Activated CD8-positive, alpha-beta T cell treated with anti-CD3 and anti-CD28 coated beads, Interleukin-2, amount 10 ng/mL, durations not matched to agents 7 days and 5 days (primary cell): Measurements from ENCODE around the gene SCLY. TPM values are rescaled to one million over a fixed set of nuclear protein-coding genes. Genes with fewer than 3 reads are reported as not detected.

Experiments
- ATAC-seq: fragments of 150-1000 bp; cut with Tn5 transposase; one replicate; pipeline ENCODE4 v1.10.0; 2021; ENCODE audit warnings: moderate library complexity
- CTCF ChIA-PET: fragments of 350-600 bp; sonication (Branson Sonifier 250); formaldehyde crosslinking; loops from one replicate; lab custom pipeline; 2021; ENCODE audit warnings: antibody characterized with exemption; lab: Charles Lee
- POLR2A ChIA-PET: fragments of 350-600 bp; sonication (Branson Sonifier 250); formaldehyde crosslinking; loops from one replicate; lab custom pipeline; 2021; ENCODE audit warnings: antibody characterized with exemption; lab: Charles Lee
- DNase-seq: peaks from one replicate; pipeline ENCODE4 v3.0.0-alpha.2; 2020
- H3K27ac Mint-ChIP-seq: one replicate; pipeline ENCODE4 v1.8.0; 2021; ENCODE audit warnings: mild to moderate bottlenecking, mixed read lengths
- H3K27me3 Mint-ChIP-seq: one replicate; pipeline ENCODE4 v1.8.0; 2021; ENCODE audit warnings: low read depth, mixed read lengths
- H3K36me3 Mint-ChIP-seq: one replicate; pipeline ENCODE4 v1.8.0; 2021; ENCODE audit warnings: low read depth, mixed read lengths
- H3K4me1 Mint-ChIP-seq: one replicate; pipeline ENCODE4 v1.8.0; 2021; ENCODE audit warnings: low read depth, mixed read lengths
- H3K4me3 Mint-ChIP-seq: one replicate; pipeline ENCODE4 v1.8.0; 2021; ENCODE audit warnings: mild to moderate bottlenecking, mixed read lengths
- H3K9me3 Mint-ChIP-seq: one replicate; pipeline ENCODE4 v1.8.0; 2022; ENCODE audit warnings: mixed read lengths; ENCODE audit not compliant: insufficient read depth
- total RNA-seq, 2 experiments: library from RNA; stranded (reverse); gene quantifications; one replicate each; pipeline ENCODE4 v1.2.3, GENCODE V29; 2021

SCLY gene
- total RNA-seq, 2 experiments from 2014 or later: 34.1 to 40.4 TPM

GRCh38 chr2:238142382-238143205 is 81.8 kb downstream of the SCLY start:
- peaks cover 5% of the 10 kb centered on the region for H3K4me1 Mint-ChIP-seq
- no peaks in the 10 kb centered on the region for H3K36me3 Mint-ChIP-seq
- DNase-seq (no peak), ATAC-seq (no peak)
- H3K9me3 Mint-ChIP-seq: no peaks in the 10 kb centered on the region
- H3K27me3 Mint-ChIP-seq: no peaks in the 10 kb centered on the region
- H3K27ac Mint-ChIP-seq: no peak overlapping the region
- CTCF ChIA-PET: interaction anchor here (1.2 kb wide), 1 partner anchor 174 kb away, joined by 5 read pairs; no protein-coding TSS in a partner anchor
- no peak overlapping the region for H3K4me3 Mint-ChIP-seq
- POLR2A ChIA-PET: no interaction called here

DNA sequence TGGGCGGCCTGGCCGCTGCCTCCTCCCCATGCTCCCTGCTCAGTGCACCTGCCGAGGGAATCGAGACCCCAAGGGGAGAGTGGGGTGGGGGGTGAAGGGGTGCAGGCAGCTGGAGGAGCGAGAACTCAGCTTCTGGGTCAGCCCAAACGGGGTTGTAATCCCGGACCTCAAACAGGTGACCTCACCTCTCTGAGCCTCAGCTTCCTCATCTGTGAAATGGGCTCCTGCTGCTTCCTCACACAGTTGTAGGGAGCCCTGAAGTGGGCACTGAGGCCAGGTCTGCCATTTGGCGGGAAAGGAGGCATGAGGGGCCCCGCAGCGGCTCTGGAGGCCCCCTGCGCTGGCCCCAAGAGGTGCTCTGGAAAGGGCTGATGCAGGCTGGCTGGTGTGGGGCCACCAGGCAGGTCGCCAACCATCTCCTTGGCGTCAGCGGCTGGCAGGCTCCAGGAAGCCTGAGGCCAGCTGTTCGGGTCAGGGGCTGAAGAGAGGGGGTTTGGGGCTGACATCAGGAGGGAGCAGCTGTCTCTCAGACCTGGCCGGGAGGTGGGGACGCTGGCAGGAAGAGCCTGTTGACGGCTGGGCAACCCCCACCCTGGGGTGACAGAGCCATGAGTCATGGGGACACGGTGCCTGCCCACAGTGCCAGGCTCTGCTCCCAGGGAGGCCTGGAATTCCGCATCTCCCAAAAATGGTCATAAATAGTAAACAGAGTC is 82.6 kb downstream of the SCLY start:
- ChIA-PET POLR2A (no interaction called here), CTCF (no interaction called here)
- no peak for DNase-seq
- no peak overlapping the region for H3K27ac Mint-ChIP-seq
- no peak overlapping the region for H3K4me3 Mint-ChIP-seq
- no peaks in the 10 kb centered on the region for H3K36me3 Mint-ChIP-seq
- no peaks in the 10 kb centered on the region for H3K27me3 Mint-ChIP-seq
- H3K4me1 Mint-ChIP-seq: peaks cover 5% of the 10 kb centered on the region
- no peaks in the 10 kb centered on the region for H3K9me3 Mint-ChIP-seq
- ATAC-seq: no peak

DNA sequence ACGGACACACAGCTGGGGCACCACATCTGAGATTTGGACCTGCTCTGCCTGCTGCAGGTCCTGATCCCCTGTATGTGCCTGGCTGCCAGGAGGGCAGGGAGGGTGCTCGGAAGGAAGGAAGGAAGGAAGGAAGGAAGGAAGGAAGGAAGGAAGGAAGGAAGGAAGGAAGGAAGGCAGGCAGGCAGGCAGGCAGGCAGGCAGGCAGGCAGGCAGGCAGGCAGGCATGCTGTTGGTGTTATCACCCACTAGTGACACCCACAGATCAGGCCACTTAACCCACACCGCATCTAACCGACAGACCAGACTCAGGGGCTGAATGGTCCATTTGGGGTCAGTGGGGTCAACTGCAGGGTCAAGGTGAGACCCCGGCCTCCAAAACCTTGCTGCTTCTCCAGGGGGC is 83.5 kb downstream of the SCLY start:
- Mint-ChIP-seq H3K4me1 (peaks cover 5% of the 10 kb centered on the region), H3K27me3 (no peaks in the 10 kb centered on the region), H3K27ac (no peak overlapping the region), H3K36me3 (no peaks in the 10 kb centered on the region), H3K4me3 (no peak overlapping the region), H3K9me3 (no peaks in the 10 kb centered on the region)
- ATAC-seq (no peak), DNase-seq (no peak)
- CTCF ChIA-PET: no interaction called here
- POLR2A ChIA-PET: no interaction called here

GRCh38 chr2:238145046-238145445 is 84.2 kb downstream of the SCLY start:
- Mint-ChIP-seq H3K27me3 (no peaks in the 10 kb centered on the region), H3K4me3 (no peak overlapping the region), H3K27ac (no peak overlapping the region), H3K36me3 (no peaks in the 10 kb centered on the region), H3K4me1 (peaks cover 5% of the 10 kb centered on the region), H3K9me3 (no peaks in the 10 kb centered on the region)
- no peak for ATAC-seq
- ChIA-PET POLR2A (no interaction called here), CTCF (interaction anchor here (1.0 kb wide), 1 partner anchor 15 kb away, joined by 3 read pairs; no protein-coding TSS in a partner anchor)
- DNase-seq: no peak

DNA sequence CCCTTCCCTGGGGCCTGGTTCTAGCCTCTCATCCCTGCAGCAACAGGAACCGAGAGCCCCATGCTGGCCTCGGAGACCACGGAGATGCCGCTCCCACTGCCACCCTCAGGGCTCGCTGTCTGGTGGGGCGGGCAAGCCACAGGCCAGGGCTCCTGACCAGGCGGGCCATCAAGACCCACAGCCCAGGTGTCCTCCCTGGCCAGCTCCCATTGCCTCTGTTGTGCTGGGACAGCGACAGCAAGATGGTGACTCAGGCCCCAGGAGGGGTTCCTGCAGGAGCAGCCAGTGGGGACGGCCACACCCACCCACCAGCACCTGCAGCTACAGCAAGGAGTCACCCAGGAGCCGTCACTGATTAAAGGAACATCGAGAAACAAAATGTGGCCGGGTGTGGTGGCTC is 85.0 kb downstream of the SCLY start:
- Mint-ChIP-seq H3K4me1 (peaks cover 5% of the 10 kb centered on the region), H3K4me3 (no peak overlapping the region), H3K9me3 (no peaks in the 10 kb centered on the region), H3K27ac (no peak overlapping the region), H3K27me3 (no peaks in the 10 kb centered on the region), H3K36me3 (no peaks in the 10 kb centered on the region)
- no peak for DNase-seq
- CTCF ChIA-PET: interaction anchor here (1.0 kb wide), 1 partner anchor 14 kb away, joined by 3 read pairs; no protein-coding TSS in a partner anchor
- ATAC-seq: no peak
- POLR2A ChIA-PET: no interaction called here

DNA sequence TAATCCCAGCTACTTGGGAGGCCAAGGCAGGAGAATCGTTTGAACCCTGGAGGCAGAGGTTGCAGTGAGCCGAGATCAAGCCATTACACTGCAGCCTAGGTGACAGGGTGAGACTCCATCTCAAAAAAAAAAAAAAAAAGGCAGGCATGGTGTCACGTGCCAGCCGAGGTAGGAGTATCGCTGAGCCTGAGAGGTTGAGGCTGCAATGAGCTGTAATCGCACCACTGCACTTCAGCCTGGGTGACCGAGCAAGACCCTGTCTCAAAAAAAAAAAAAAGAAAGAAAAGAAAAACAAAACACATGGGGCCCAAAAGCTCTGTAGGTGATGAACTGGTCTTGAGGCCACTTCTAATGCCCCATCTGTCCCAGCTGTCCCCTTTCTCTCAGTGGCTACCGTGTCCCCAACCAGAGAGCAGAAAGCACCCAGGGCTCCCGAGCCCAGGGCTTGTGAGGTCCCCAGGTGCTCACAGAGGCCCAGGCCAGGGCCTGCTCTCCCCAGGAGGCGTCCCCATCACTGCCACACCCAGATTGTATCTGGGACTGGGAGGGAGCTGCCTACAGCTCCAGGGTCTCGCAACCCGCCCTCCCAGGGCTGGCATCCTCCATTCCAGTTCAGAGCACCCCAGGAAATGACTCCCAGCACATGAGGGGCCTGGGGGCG is 86.2 kb downstream of the SCLY start:
- no peaks in the 10 kb centered on the region for H3K27me3 Mint-ChIP-seq
- POLR2A ChIA-PET: no interaction called here

DNA sequence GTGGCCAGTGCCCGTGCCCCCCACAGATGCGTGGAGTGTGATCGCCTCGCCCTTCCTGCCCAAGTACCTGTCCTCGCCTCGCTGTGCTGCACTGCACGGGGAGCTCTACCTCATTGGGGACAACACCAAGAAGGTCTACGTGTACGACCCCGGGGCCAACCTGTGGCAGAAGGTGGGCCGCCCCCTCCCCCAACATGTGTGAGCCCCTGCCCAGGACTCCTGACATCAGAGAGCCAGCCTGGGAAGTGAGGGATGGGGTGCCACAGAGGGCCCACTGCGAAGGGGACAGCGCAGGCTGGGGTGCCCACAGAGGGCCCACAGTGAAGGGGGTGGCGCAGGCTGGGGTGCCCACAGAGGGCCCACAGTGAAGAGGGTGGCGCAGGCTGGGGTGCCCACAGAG is 88.2 kb downstream of the SCLY start:
- H3K27ac Mint-ChIP-seq: no peak overlapping the region
- H3K4me1 Mint-ChIP-seq: no peaks in the 10 kb centered on the region
- ChIA-PET CTCF (no interaction called here), POLR2A (no interaction called here)
- H3K36me3 Mint-ChIP-seq: no peaks in the 10 kb centered on the region
- H3K27me3 Mint-ChIP-seq: no peaks in the 10 kb centered on the region
- ATAC-seq (no peak), DNase-seq (no peak)
- no peak overlapping the region for H3K4me3 Mint-ChIP-seq
- no peaks in the 10 kb centered on the region for H3K9me3 Mint-ChIP-seq

More for the DNA sequence above, 86.2 kb downstream of the SCLY start:
- H3K9me3 Mint-ChIP-seq: no peaks in the 10 kb centered on the region
- DNase-seq (no peak), ATAC-seq (no peak)
- H3K36me3 Mint-ChIP-seq: no peaks in the 10 kb centered on the region
- no peak overlapping the region for H3K27ac Mint-ChIP-seq
- H3K4me3 Mint-ChIP-seq: no peak overlapping the region
- CTCF ChIA-PET: no interaction called here
- H3K4me1 Mint-ChIP-seq: no peaks in the 10 kb centered on the region

Other genes starting within 250 kb of the SCLY start
- gene RAMP1, start 201.4 kb upstream of the SCLY start, total RNA-seq: 1 to 10 TPM; 5.8 to 5.9 TPM
- 10 to 100 TPM; 70.2 to 71.9 TPM for gene UBE2F, start 94.0 kb upstream of the SCLY start, total RNA-seq
- gene ESPNL, start 39.3 kb downstream of the SCLY start, total RNA-seq: under 1 TPM; 0.10 to 0.13 TPM
- gene KLHL30, start 77.7 kb downstream of the SCLY start, total RNA-seq: not detected
- under 1 TPM; 0.37 to 0.50 TPM for gene ERFE, start 98.0 kb downstream of the SCLY start, total RNA-seq
- gene ILKAP, start 142.7 kb downstream of the SCLY start, total RNA-seq: 10 to 100 TPM; 58.3 to 62.7 TPM
- gene HES6, start 179.0 kb downstream of the SCLY start, total RNA-seq: 1 to 10 TPM; 4.7 to 4.8 TPM
- 10 to 100 TPM; 14.6 to 17.6 TPM for gene PER2, start 227.6 kb downstream of the SCLY start, total RNA-seq